ENCODE results near the gene TAS2R50.

The TAS2R50 gene

GRCh38 chr12:10968765-10969456 lies 17.8 kb downstream of the TAS2R50 start:
- H3K4me1 ChIP-seq (ENCODE audit: insufficient read depth, low read length) = no peaks in the 10 kb centered on the region
- no peaks in the 10 kb centered on the region for H3K9me3 ChIP-seq (ENCODE audit: control insufficient read depth, insufficient read depth, low read length)
- H3K36me3 ChIP-seq (ENCODE audit: insufficient read depth, low read length) = no peaks in the 10 kb centered on the region
- no peak overlapping the region for H3K9ac ChIP-seq (ENCODE audit: low read depth, low read length)

- H3K9ac ChIP-seq (ENCODE audit: low read depth, low read length) = no peak overlapping the region
- no peaks in the 10 kb centered on the region for H3K36me3 ChIP-seq (ENCODE audit: insufficient read depth, low read length)
- no peaks in the 10 kb centered on the region for H3K9me3 ChIP-seq (ENCODE audit: control insufficient read depth, insufficient read depth, low read length)
- no peaks in the 10 kb centered on the region for H3K4me1 ChIP-seq (ENCODE audit: insufficient read depth, low read length)
Observed at GRCh38 chr12:10967409-10967808, 19.3 kb downstream of the TAS2R50 start.

- Histone ChIP-seq H3K9me3 (ENCODE audit: control insufficient read depth, insufficient read depth, low read length) (no peaks in the 10 kb centered on the region), H3K9ac (ENCODE audit: low read depth, low read length) (no peak overlapping the region), H3K4me1 (ENCODE audit: insufficient read depth, low read length) (no peaks in the 10 kb centered on the region), H3K36me3 (ENCODE audit: insufficient read depth, low read length) (no peaks in the 10 kb centered on the region)
Observed at GRCh38 chr12:10966314-10966713, 20.4 kb downstream of the TAS2R50 start.

- Histone ChIP-seq H3K4me1 (ENCODE audit: insufficient read depth, low read length) (no peaks in the 10 kb centered on the region), H3K9me3 (ENCODE audit: control insufficient read depth, insufficient read depth, low read length) (no peaks in the 10 kb centered on the region), H3K9ac (ENCODE audit: low read depth, low read length) (no peak overlapping the region), H3K36me3 (ENCODE audit: insufficient read depth, low read length) (no peaks in the 10 kb centered on the region)
Observed at GRCh38 chr12:10965476-10965875, 21.2 kb downstream of the TAS2R50 start.

- no peaks in the 10 kb centered on the region for H3K4me1 ChIP-seq (ENCODE audit: insufficient read depth, low read length)
Observed at GRCh38 chr12:10960211-10960610, 26.5 kb downstream of the TAS2R50 start.

GRCh38 chr12:10959804-10960203 lies 26.9 kb downstream of the TAS2R50 start:
- Histone ChIP-seq H3K9me3 (ENCODE audit: control insufficient read depth, insufficient read depth, low read length) (no peaks in the 10 kb centered on the region), H3K36me3 (ENCODE audit: insufficient read depth, low read length) (no peaks in the 10 kb centered on the region), H3K9ac (ENCODE audit: low read depth, low read length) (no peak overlapping the region), H3K4me1 (ENCODE audit: insufficient read depth, low read length) (no peaks in the 10 kb centered on the region)

More at GRCh38 chr12:10960211-10960610, 26.5 kb downstream of the TAS2R50 start:
- Histone ChIP-seq H3K9ac (ENCODE audit: low read depth, low read length) (no peak overlapping the region), H3K36me3 (ENCODE audit: insufficient read depth, low read length) (no peaks in the 10 kb centered on the region), H3K9me3 (ENCODE audit: control insufficient read depth, insufficient read depth, low read length) (no peaks in the 10 kb centered on the region)

- no peak overlapping the region for H3K9ac ChIP-seq (ENCODE audit: low read depth, low read length)
- no peaks in the 10 kb centered on the region for H3K4me1 ChIP-seq (ENCODE audit: insufficient read depth, low read length)
- no peaks in the 10 kb centered on the region for H3K9me3 ChIP-seq (ENCODE audit: control insufficient read depth, insufficient read depth, low read length)
- H3K36me3 ChIP-seq (ENCODE audit: insufficient read depth, low read length) = no peaks in the 10 kb centered on the region
Observed at GRCh38 chr12:10957741-10958140, 29.0 kb downstream of the TAS2R50 start.

GRCh38 chr12:10956085-10956484 lies 30.6 kb downstream of the TAS2R50 start:
- H3K4me1 ChIP-seq (ENCODE audit: insufficient read depth, low read length) = no peaks in the 10 kb centered on the region
- H3K9me3 ChIP-seq (ENCODE audit: control insufficient read depth, insufficient read depth, low read length) = no peaks in the 10 kb centered on the region
- no peaks in the 10 kb centered on the region for H3K36me3 ChIP-seq (ENCODE audit: insufficient read depth, low read length)
- no peak overlapping the region for H3K9ac ChIP-seq (ENCODE audit: low read depth, low read length)

GRCh38 chr12:10952645-10953044 lies 34.1 kb downstream of the TAS2R50 start:
- peaks cover 3% of the 10 kb centered on the region; the same call in 1 of the 2 replicates for H3K9me3 ChIP-seq (ENCODE audit: control insufficient read depth, insufficient read depth, low read length)
- H3K9ac ChIP-seq (ENCODE audit: low read depth, low read length) = no peak overlapping the region
- no peaks in the 10 kb centered on the region; the same call in 1 of the 2 replicates for H3K36me3 ChIP-seq (ENCODE audit: insufficient read depth, low read length)
- H3K4me1 ChIP-seq (ENCODE audit: insufficient read depth, low read length) = no peaks in the 10 kb centered on the region

GRCh38 chr12:10943167-10943566 lies 43.5 kb downstream of the TAS2R50 start:
- peaks cover 13% of the 10 kb centered on the region for H3K9me3 ChIP-seq (ENCODE audit: control insufficient read depth, insufficient read depth, low read length)
- H3K4me1 ChIP-seq (ENCODE audit: insufficient read depth, low read length) = peaks cover 14% of the 10 kb centered on the region; the same call in 1 of the 2 replicates
- H3K9ac ChIP-seq (ENCODE audit: low read depth, low read length) = no peak overlapping the region
- no peaks in the 10 kb centered on the region for H3K36me3 ChIP-seq (ENCODE audit: insufficient read depth, low read length)

- Histone ChIP-seq H3K9ac (ENCODE audit: low read depth, low read length) (no peak overlapping the region), H3K36me3 (ENCODE audit: insufficient read depth, low read length) (no peaks in the 10 kb centered on the region), H3K9me3 (ENCODE audit: control insufficient read depth, insufficient read depth, low read length) (peaks cover 8% of the 10 kb centered on the region), H3K4me1 (ENCODE audit: insufficient read depth, low read length) (peaks cover 14% of the 10 kb centered on the region; the same call in 1 of the 2 replicates)
Observed at GRCh38 chr12:10941916-10942607, 44.6 kb downstream of the TAS2R50 start.

GRCh38 chr12:10941369-10941768 lies 45.3 kb downstream of the TAS2R50 start:
- no peak overlapping the region for H3K9ac ChIP-seq (ENCODE audit: low read depth, low read length)
- H3K4me1 ChIP-seq (ENCODE audit: insufficient read depth, low read length) = peaks cover 14% of the 10 kb centered on the region; the same call in 1 of the 2 replicates
- H3K9me3 ChIP-seq (ENCODE audit: control insufficient read depth, insufficient read depth, low read length) = peaks cover 6% of the 10 kb centered on the region
- H3K36me3 ChIP-seq (ENCODE audit: insufficient read depth, low read length) = no peaks in the 10 kb centered on the region

- Histone ChIP-seq H3K4me1 (ENCODE audit: insufficient read depth, low read length) (peaks cover 14% of the 10 kb centered on the region; the same call in 1 of the 2 replicates), H3K36me3 (ENCODE audit: insufficient read depth, low read length) (no peaks in the 10 kb centered on the region), H3K9me3 (ENCODE audit: control insufficient read depth, insufficient read depth, low read length) (peaks cover 6% of the 10 kb centered on the region), H3K9ac (ENCODE audit: low read depth, low read length) (no peak overlapping the region)
Observed at GRCh38 chr12:10940389-10940788, 46.3 kb downstream of the TAS2R50 start.

GRCh38 chr12:10939163-10939562 lies 47.5 kb downstream of the TAS2R50 start, which contains the start of gene TAS2R14:
TSS of gene TAS2R14 (minus strand) at chr12:10939263. CDS start at chr12:10939207, 56 bp downstream.
- Histone ChIP-seq H3K36me3 (ENCODE audit: insufficient read depth, low read length) (no peaks in the 10 kb centered on the region), H3K9ac (ENCODE audit: low read depth, low read length) (no peak within 1 kb of the TSS), H3K4me1 (ENCODE audit: insufficient read depth, low read length) (peaks cover 14% of the 10 kb centered on the region; the same call in 1 of the 2 replicates), H3K9me3 (ENCODE audit: control insufficient read depth, insufficient read depth, low read length) (peaks cover 3% of the 10 kb centered on the region)

GRCh38 chr12:10936506-10936905 lies 50.2 kb downstream of the TAS2R50 start:
- Histone ChIP-seq H3K36me3 (ENCODE audit: insufficient read depth, low read length) (no peaks in the 10 kb centered on the region), H3K9ac (ENCODE audit: low read depth, low read length) (no peak overlapping the region), H3K9me3 (ENCODE audit: control insufficient read depth, insufficient read depth, low read length) (no peaks in the 10 kb centered on the region), H3K4me1 (ENCODE audit: insufficient read depth, low read length) (peaks cover 3% of the 10 kb centered on the region; the same call in 1 of the 2 replicates)

Data from ES-I3 (cell line).